H1 (cell line): ENCODE measurements around the gene AGER. TPM values are rescaled to one million over a fixed set of nuclear protein-coding genes. Genes with fewer than 3 reads are reported as not detected.

Experiments
- EZH2 ChIP-seq: fragments of 200-600 bp; sonication (generic); IDR thresholded peaks from 2 replicates; pipeline ENCODE4 v1.7.1; 2012; ENCODE audit warnings: low read depth, mild to moderate bottlenecking, moderate library complexity, low read length, inconsistent platforms; ENCODE audit not compliant: severe bottlenecking
- NRF1 ChIP-seq: IDR thresholded peaks from 2 replicates; pipeline ENCODE4 v1.6.1; 2011; ENCODE audit warnings: mild to moderate bottlenecking, low read depth, low read length, improper control_type of control experiment
- RAD21 ChIP-seq, 2 experiments: IDR thresholded peaks in 1 of 2; conservative IDR thresholded peaks in 1 of 2; 2 replicates each; pipeline ENCODE4 v1.6.1; 2011; ENCODE audit warnings: low read depth in 2 of 2, low read length in 2 of 2, improper control_type of control experiment in 1 of 2, inconsistent platforms in 1 of 2, mild to moderate bottlenecking in 1 of 2, moderate library complexity in 1 of 2
- SAP30 ChIP-seq: fragments of 300-600 bp; sonication (generic); IDR thresholded peaks from 2 replicates; pipeline ENCODE4 v1.7.1; 2012; ENCODE audit warnings: low read length, moderate library complexity, mild to moderate bottlenecking, inconsistent platforms; ENCODE audit not compliant: insufficient read depth, insufficient replicate concordance
- SRF ChIP-seq: IDR thresholded peaks from 2 replicates; pipeline ENCODE4 v1.6.1; 2011; ENCODE audit warnings: mild to moderate bottlenecking, low read depth, low read length, moderate library complexity
- polyA plus RNA-seq, 7 experiments: library from polyadenylated mRNA; depleted of rRNA in 3 of 7; stranded (reverse) in 5 of 7; unstranded in 2 of 7; fragments of >200 nt in 5 of 7; fragments of 200-250 nt in 2 of 7; gene quantifications; 1 replicate in 5 of 7; 2 replicates in 1 of 7; 4 replicates in 1 of 7; pipeline versions ENCODE4 v1.2.1 to v1.2.3, GENCODE V29; 2011 to 2013; ENCODE audit warnings: missing spikeins in 2 of 7, mixed read lengths in 2 of 7
- total RNA-seq: library from RNA; stranded (reverse); fragmentation: NEBNext Ultra II Directional; extraction: Animal tissue kit (Norgen Biotek cat#: 25700); gene quantifications from 2 replicates; pipeline ENCODE4 v1.2.1, GENCODE V29; 2021
- TF ChIP-seq, protein P1 (sequence below): IDR thresholded peaks from 2 replicates; pipeline ENCODE4 v1.6.1; 2012; ENCODE audit warnings: inconsistent platforms

The AGER gene
- total and polyA plus RNA-seq, 2 of the 8 experiments (the other 6 are each of a cell fraction or from before 2014, with no cell fraction given): 3.8 to 10.9 TPM

DNA sequence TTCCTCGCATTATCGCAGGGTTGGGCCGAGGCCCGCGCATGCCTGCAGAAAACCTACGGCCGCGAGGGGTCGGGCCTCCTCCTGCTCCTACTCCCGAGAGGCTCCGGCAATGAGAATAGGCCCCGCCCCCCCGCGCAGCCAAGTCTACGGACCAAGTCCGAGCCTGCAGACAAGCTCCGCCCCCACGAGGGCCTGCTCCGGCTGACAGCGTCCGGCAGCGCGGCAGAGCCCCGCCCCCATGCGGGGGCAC lies 11.5 kb upstream of the AGER start (continued):
- TF ChIP-seq, protein P1, sequence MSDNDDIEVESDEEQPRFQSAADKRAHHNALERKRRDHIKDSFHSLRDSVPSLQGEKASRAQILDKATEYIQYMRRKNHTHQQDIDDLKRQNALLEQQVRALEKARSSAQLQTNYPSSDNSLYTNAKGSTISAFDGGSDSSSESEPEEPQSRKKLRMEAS: peak; percentile 89
- TF ChIP-seq RAD21 (IDR thresholded peaks at IDR 0.05 in 1 of 2, conservative IDR thresholded peaks at IDR 0.05 in 1 of 2; ENCODE audit: low read depth in 2 of 2, low read length in 2 of 2): peak in 1 of 2 experiments; percentile 37; a peak in 2 of 4 replicates
- peak; percentile 65; the same call in 1 of the 2 replicates for TF ChIP-seq SRF
- TF ChIP-seq EZH2: no peak
- peak; percentile 74 for TF ChIP-seq NRF1
- no peak for TF ChIP-seq SAP30
